HEK293 (cell line): Measurements from ENCODE around the gene TMEM135.

ENCODE experiments used
- CTCF ChIA-PET: fragments of 350-600 bp; formaldehyde crosslinking; extraction: SDS; loops from one replicate; lab custom pipeline; 2021; ENCODE audit warnings: antibody characterized with exemption; lab: Yijun Ruan, JAX
- POLR2A ChIA-PET: fragments of 300-600 bp; formaldehyde crosslinking; extraction: SDS; loops from one replicate; lab custom pipeline; 2020; ENCODE audit warnings: antibody characterized with exemption, inconsistent platforms; lab: Yijun Ruan, JAX
- H3K27ac ChIP-seq: fragments of 200-500 bp; sonication (Bioruptor generic); 2 replicates; pipeline ENCODE4 v1.5.1; 2014; ENCODE audit warnings: low read depth, low read length, control low read depth, inconsistent platforms; ENCODE audit errors: extremely low read depth
- H3K36me3 ChIP-seq, 2 experiments: fragments of 200-500 bp in 1 of 2; sonication (Bioruptor generic) in 1 of 2; 1 replicate in 1 of 2; 2 replicates in 1 of 2; pipeline ENCODE4 v1.5.1; 2014 to 2017; ENCODE audit warnings: inconsistent platforms in 2 of 2, low read length in 2 of 2; ENCODE audit not compliant: control insufficient read depth in 2 of 2, insufficient read depth in 1 of 2
- H3K4me1 ChIP-seq: fragments of 200-500 bp; sonication (Bioruptor generic); 2 replicates; pipeline ENCODE4 v1.5.1; 2014; ENCODE audit warnings: mild to moderate bottlenecking, low read length, inconsistent platforms; ENCODE audit not compliant: control insufficient read depth, insufficient read depth
- H3K4me3 ChIP-seq: 2 replicates; pipeline ENCODE4 v1.5.1; 2011; ENCODE audit warnings: low read depth, mild to moderate bottlenecking, control low read depth, low read length, moderate library complexity
- H3K9me3 ChIP-seq: fragments of 200-500 bp; sonication (Bioruptor generic); 2 replicates; pipeline ENCODE4 v1.5.1; 2014; ENCODE audit warnings: low read depth, low read length, inconsistent platforms; ENCODE audit not compliant: control insufficient read depth, insufficient read depth
- HOXA7 ChIP-seq: sonication (generic); formaldehyde crosslinking; IDR thresholded peaks from 2 replicates; pipeline ENCODE4 v1.8.1; 2022; ENCODE audit warnings: missing genetic modification reagents, borderline replicate concordance
- HOXC10 ChIP-seq: sonication (generic); formaldehyde crosslinking; IDR thresholded peaks from 2 replicates; pipeline ENCODE4 v1.8.1; 2023; ENCODE audit warnings: mild to moderate bottlenecking, missing genetic modification reagents
- PRDM6 ChIP-seq: fragments of 450-650 bp; formaldehyde crosslinking; IDR thresholded peaks from 2 replicates; pipeline ENCODE4 v1.5.1; 2017; ENCODE audit warnings: missing biosample characterization, missing genetic modification characterization
- REPIN1 ChIP-seq: fragments of 450-650 bp; formaldehyde crosslinking; IDR thresholded peaks from 2 replicates; pipeline ENCODE4 v1.5.1; 2017; ENCODE audit warnings: missing biosample characterization, missing genetic modification characterization, low read depth
- SP3 ChIP-seq: fragments of 450-650 bp; formaldehyde crosslinking; IDR thresholded peaks from 2 replicates; pipeline ENCODE4 v1.5.1; 2016; ENCODE audit warnings: missing biosample characterization, missing genetic modification characterization
- SP7 ChIP-seq: fragments of 450-650 bp; formaldehyde crosslinking; IDR thresholded peaks from 2 replicates; pipeline ENCODE4 v1.5.1; 2016; ENCODE audit warnings: missing biosample characterization, missing genetic modification characterization
- ZEB2 ChIP-seq: fragments of 450-650 bp; formaldehyde crosslinking; IDR thresholded peaks from 2 replicates; pipeline ENCODE4 v1.5.1; 2016; ENCODE audit warnings: missing biosample characterization, missing genetic modification characterization
- ZNF169 ChIP-seq: fragments of 450-650 bp; formaldehyde crosslinking; IDR thresholded peaks from 2 replicates; pipeline ENCODE4 v1.5.1; 2016; ENCODE audit warnings: missing biosample characterization, missing genetic modification characterization
- ZNF211 ChIP-seq: fragments of 450-650 bp; formaldehyde crosslinking; IDR thresholded peaks from 2 replicates; pipeline ENCODE4 v1.5.1; 2016; ENCODE audit warnings: low read depth, missing biosample characterization, missing genetic modification characterization
- ZNF266 ChIP-seq: fragments of 450-650 bp; formaldehyde crosslinking; IDR thresholded peaks from 2 replicates; pipeline ENCODE4 v1.5.1; 2016; ENCODE audit warnings: missing biosample characterization, missing genetic modification characterization, low read depth
- ZNF274 ChIP-seq, 2 experiments: fragments of 200-500 bp in 1 of 2; fragments of 450-650 bp in 1 of 2; sonication (Bioruptor generic) in 1 of 2; formaldehyde crosslinking in 1 of 2; IDR thresholded peaks; 2 replicates each; pipeline versions ENCODE4 v1.5.1 to v1.6.1; 2014 to 2016; ENCODE audit warnings: borderline replicate concordance in 1 of 2, inconsistent platforms in 1 of 2, low read length in 1 of 2, missing biosample characterization in 1 of 2, missing genetic modification characterization in 1 of 2
- ZNF302 ChIP-seq: fragments of 450-650 bp; formaldehyde crosslinking; IDR thresholded peaks from 2 replicates; pipeline ENCODE4 v1.5.1; 2016; ENCODE audit warnings: missing biosample characterization, missing genetic modification characterization, low read depth
- ZNF510 ChIP-seq: fragments of 450-650 bp; formaldehyde crosslinking; IDR thresholded peaks from 2 replicates; pipeline ENCODE4 v1.5.1; 2018; ENCODE audit warnings: mild to moderate bottlenecking, missing genetic modification characterization, missing biosample characterization; ENCODE audit not compliant: insufficient replicate concordance
- ZNF610 ChIP-seq: fragments of 450-650 bp; formaldehyde crosslinking; IDR thresholded peaks from 2 replicates; pipeline ENCODE4 v1.5.1; 2016; ENCODE audit warnings: missing biosample characterization, missing genetic modification characterization, borderline replicate concordance
- ZNF768 ChIP-seq: fragments of 450-650 bp; formaldehyde crosslinking; IDR thresholded peaks from 2 replicates; pipeline ENCODE4 v1.5.1; 2018; ENCODE audit warnings: missing biosample characterization, mild to moderate bottlenecking, missing genetic modification characterization
- ZNF785 ChIP-seq: fragments of 450-650 bp; formaldehyde crosslinking; IDR thresholded peaks from 2 replicates; pipeline ENCODE4 v1.5.1; 2016; ENCODE audit warnings: missing biosample characterization, missing genetic modification characterization
- ZNF791 ChIP-seq: fragments of 450-650 bp; formaldehyde crosslinking; IDR thresholded peaks from 2 replicates; pipeline ENCODE4 v1.5.1; 2016; ENCODE audit warnings: missing biosample characterization, missing genetic modification characterization
- TF ChIP-seq, protein P1 (sequence below): fragments of 450-650 bp; formaldehyde crosslinking; IDR thresholded peaks from 2 replicates; pipeline ENCODE4 v1.5.1; 2016; ENCODE audit warnings: missing biosample characterization, missing genetic modification characterization, borderline replicate concordance
- TF ChIP-seq, protein P2 (sequence below): sonication (generic); formaldehyde crosslinking; IDR thresholded peaks from 2 replicates; pipeline ENCODE4 v1.8.1; 2022; ENCODE audit warnings: mild to moderate bottlenecking, moderate library complexity, missing genetic modification reagents

The TMEM135 gene

GRCh38 chr11:87125257-87125656, 87.5 kb downstream of the TMEM135 start:
- TF ChIP-seq ZNF274 (IDR thresholded peaks at IDR 0.05; ENCODE audit: low read length) (no peak), ZNF274 (tag by site-specific recombination; IDR thresholded peaks at IDR 0.05; ENCODE audit: borderline replicate concordance) (no peak), ZNF302 (no peak), ZNF510 (tag by site-specific recombination) (no peak)
- TF ChIP-seq, protein P1, sequence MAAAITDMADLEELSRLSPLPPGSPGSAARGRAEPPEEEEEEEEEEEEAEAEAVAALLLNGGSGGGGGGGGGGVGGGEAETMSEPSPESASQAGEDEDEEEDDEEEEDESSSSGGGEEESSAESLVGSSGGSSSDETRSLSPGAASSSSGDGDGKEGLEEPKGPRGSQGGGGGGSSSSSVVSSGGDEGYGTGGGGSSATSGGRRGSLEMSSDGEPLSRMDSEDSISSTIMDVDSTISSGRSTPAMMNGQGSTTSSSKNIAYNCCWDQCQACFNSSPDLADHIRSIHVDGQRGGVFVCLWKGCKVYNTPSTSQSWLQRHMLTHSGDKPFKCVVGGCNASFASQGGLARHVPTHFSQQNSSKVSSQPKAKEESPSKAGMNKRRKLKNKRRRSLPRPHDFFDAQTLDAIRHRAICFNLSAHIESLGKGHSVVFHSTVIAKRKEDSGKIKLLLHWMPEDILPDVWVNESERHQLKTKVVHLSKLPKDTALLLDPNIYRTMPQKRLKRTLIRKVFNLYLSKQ (tag by site-specific recombination), result no peak
- peaks cover 8% of the 10 kb centered on the region for H3K4me1 ChIP-seq
- POLR2A ChIA-PET, result no interaction called here
- no peaks in the 10 kb centered on the region for H3K36me3 ChIP-seq
- CTCF ChIA-PET, result no interaction called here
- H3K9me3 ChIP-seq, result no peaks in the 10 kb centered on the region
- no peak overlapping the region for H3K27ac ChIP-seq
- no peak overlapping the region for H3K4me3 ChIP-seq

DNA sequence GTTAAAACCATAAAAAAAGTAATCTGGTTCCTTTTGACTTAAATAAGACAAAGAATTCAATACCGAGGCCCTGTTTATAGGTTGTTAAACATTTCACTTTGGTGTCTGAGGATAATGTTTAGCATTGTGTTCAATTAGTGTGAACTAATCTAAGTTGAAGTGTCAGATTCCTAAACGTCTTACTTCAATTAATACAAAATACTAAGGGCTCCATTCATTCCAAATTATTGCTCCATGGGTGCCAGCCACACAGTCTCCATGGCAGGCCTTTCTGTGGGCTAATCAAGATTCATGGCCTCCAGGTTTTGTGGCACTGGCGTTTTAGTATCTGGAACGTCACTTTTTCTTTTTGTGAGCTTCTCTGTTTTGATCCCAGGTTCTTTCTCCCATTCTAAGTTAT, 89.4 kb downstream of the TMEM135 start:
- ChIA-PET POLR2A (no interaction called here), CTCF (no interaction called here)
- Histone ChIP-seq H3K36me3 (no peaks in the 10 kb centered on the region), H3K9me3 (no peaks in the 10 kb centered on the region), H3K4me3 (no peak overlapping the region), H3K27ac (no peak overlapping the region), H3K4me1 (peaks cover 8% of the 10 kb centered on the region)
- 0 out of 2 replicates have a peak, but pooled peaks have one; percentile 14 for TF ChIP-seq PRDM6 (tag by site-specific recombination)
- TF ChIP-seq REPIN1 (tag by site-specific recombination), result no peak

DNA sequence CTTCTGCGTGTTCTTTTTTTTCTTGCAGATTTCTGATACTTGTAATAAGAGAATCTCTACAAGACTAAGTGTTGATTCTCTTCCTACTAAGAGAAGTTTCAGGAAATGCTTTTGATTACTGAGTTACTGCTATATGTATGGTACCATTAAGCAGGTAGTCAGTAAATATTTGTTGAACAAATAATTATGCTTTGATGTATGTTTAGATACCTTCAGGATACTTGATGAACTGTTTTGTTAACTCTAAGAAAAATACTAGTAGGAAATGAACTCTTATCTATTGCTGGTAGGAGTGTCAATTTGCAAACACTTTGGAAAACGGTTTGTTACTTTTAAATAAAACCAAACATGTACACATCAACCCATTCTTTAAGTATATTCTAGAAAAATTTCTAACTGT, 90.6 kb downstream of the TMEM135 start:
- POLR2A ChIA-PET, result no interaction called here
- H3K36me3 ChIP-seq, result no peaks in the 10 kb centered on the region
- no peaks in the 10 kb centered on the region for H3K9me3 ChIP-seq
- CTCF ChIA-PET, result interaction anchor here (0.5 to 0.6 kb wide), 2 partner anchors 15 to 255 kb away, joined by 3 read pairs; no protein-coding TSS in a partner anchor
- H3K27ac ChIP-seq, result no peak overlapping the region
- TF ChIP-seq ZNF785 (tag by site-specific recombination), result no peak
- TF ChIP-seq SP7, result no peak
- H3K4me3 ChIP-seq, result no peak overlapping the region
- H3K4me1 ChIP-seq, result peaks cover 5% of the 10 kb centered on the region; the same call in 1 of the 2 replicates

- no peak for TF ChIP-seq ZNF791 (tag by site-specific recombination)
- TF ChIP-seq ZNF266, result no peak
- no peak for TF ChIP-seq ZNF169 (tag by site-specific recombination)
- no peak for TF ChIP-seq ZNF510 (tag by site-specific recombination)
- TF ChIP-seq ZNF610 (tag by site-specific recombination), result no peak
- TF ChIP-seq HOXA7 (CRISPR knock-in tag), result no peak
- TF ChIP-seq, protein P2, sequence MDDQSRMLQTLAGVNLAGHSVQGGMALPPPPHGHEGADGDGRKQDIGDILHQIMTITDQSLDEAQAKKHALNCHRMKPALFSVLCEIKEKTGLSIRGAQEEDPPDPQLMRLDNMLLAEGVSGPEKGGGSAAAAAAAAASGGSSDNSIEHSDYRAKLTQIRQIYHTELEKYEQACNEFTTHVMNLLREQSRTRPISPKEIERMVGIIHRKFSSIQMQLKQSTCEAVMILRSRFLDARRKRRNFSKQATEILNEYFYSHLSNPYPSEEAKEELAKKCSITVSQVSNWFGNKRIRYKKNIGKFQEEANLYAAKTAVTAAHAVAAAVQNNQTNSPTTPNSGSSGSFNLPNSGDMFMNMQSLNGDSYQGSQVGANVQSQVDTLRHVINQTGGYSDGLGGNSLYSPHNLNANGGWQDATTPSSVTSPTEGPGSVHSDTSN (CRISPR knock-in tag), result no peak
- no peak for TF ChIP-seq HOXC10 (CRISPR knock-in tag)
- no peak for TF ChIP-seq ZNF211 (tag by site-specific recombination)
- no peak for TF ChIP-seq SP3 (tag by site-specific recombination)
- TF ChIP-seq ZNF768 (tag by site-specific recombination), result no peak
- TF ChIP-seq ZEB2 (tag by site-specific recombination), result no peak
- TF ChIP-seq, all 188 proteins: peak for 0
- POLR2A ChIA-PET, result no interaction called here
- Histone ChIP-seq H3K4me1 (no peaks in the 10 kb centered on the region), H3K27ac (no peak overlapping the region), H3K4me3 (no peak overlapping the region), H3K36me3 (no peaks in the 10 kb centered on the region), H3K9me3 (no peaks in the 10 kb centered on the region)
- CTCF ChIA-PET, result interaction anchor here (0.9 to 1.2 kb wide), 3 partner anchors 37 to 91 kb away, joined by 3 read pairs; no protein-coding TSS in a partner anchor
Measured at GRCh38 chr11:87134524-87135106, 96.9 kb downstream of the TMEM135 start.
